Medulla oblongata (tissue), 1 donor: ENCODE data around the gene ALK.

Experiments used
- DNase-seq: peaks from one replicate; pipeline ENCODE4 v3.0.0-alpha.2; 2015; ENCODE audit errors: extremely low spot score

The ALK gene

DNA sequence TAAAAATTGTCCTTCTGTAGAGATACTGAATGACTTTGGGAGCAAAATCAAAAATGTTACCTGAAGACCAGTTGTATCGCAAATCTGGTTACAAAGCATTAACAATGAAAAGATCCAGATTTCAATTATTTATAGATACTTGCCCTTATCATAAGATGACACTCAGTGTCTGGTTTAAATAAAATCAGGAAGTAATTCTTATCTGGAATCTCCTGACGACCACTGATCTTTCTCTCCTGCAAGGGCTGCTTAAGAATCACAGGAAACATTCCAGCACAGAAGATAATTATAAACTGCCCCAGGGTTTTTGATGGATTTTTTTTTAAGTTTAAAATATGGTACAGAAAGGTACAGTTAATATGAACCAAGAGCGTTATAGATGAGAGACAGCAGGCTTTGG, 205.7 kb downstream of the ALK start:
- no peak for DNase-seq

DNA sequence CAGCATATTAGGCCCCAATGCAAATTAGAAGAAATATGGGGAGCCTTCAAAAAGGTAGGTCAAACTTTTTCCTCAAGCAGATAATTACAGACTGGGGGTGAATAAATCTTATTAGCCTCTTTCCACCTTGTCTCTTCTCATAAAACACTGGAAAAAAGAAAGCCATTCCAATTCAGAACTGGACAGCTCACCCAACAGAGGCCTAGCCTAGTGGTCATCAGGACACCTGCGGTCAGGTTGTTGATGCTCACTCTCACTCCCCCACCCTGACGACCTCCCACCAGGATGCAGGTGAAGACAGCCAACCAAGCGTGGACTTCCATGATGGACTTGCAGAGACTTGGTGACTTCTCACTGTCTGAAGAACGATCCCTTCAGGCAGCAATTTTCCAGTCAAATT, 207.1 kb downstream of the ALK start:
- no peak for DNase-seq

DNA sequence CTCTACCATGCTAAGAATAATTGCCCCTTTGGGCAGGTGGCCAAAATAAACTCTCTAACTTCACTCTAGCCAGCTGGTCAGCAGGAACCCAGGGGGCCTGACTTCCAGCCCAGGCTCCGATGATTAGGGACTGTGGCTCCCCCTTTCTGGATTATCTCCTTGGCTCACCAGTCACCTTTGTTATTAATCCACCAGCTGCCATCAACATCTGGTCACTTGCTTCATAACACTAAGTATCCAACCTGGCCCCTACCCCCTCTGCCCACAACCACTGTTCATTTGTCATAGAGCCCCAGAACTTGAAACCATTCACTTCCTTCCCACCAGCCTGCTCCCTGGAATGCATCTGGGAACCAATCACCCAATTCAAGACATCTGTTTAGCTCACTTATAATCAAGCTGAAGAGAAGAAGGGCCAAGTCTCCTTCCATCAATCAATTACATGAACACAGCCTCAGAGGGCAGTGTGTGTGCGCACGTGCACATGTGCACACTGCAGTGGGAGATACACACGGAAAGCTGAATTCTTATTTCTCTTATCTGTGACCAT, 215.1 kb downstream of the ALK start:
- DNase-seq = no peak

DNA sequence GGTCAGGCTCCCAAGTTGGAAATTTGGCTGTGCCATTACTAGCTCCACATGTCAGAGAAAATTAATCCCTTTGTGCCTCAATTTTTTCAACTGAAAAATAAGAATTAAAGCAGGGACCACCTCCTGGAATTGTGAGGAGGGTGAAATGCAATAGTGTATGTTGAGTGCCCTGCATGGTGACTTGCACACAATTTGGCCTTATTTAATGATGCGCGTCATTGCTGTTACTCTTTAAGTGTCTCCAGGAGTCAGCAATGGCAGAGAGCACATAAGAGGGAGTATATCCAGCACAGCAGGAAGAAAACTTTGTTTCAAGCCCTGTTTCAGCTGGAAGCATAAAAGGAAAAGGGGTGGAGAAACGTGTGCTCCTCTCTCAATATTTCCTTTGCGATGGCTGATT, 215.8 kb downstream of the ALK start:
- no peak for DNase-seq

DNA sequence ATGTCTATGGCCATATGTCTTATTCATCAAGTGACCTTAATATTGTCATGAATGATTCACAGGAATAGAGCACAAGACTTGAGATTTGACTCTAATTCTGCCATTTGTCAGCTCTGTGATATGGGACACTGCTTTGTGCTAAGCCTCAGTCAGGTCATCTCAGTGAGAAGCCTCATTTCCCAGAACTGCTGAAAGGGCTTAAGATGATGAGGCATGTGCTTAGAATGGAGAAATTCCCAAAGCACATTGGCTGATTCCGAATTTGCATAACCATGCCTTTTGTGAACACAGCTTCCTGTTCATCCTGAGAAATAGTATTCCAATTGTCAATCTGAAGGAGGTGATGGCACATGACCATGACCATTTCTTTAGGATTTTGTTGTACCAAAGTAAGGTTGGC, 218.1 kb downstream of the ALK start:
- DNase-seq = no peak

DNA sequence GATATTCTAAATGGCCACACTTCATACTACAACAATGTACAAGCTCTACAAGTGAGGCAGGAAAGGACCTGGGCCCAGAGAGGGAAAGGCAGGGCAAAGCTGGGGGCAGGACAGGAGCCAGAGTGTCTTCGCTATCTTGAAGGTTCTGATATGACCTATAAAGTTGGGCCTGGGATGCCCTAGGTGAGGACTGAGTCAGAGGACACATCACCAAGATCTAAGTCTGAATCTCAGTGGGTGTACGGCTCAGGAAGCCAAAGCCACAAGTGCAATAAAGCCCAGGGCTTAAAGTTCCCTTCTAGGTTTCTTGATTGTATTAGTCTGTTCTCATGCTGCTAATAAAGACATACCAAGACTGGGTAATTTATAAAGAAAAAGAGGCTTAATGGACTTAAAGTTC, 219.1 kb downstream of the ALK start:
- no peak for DNase-seq

DNA sequence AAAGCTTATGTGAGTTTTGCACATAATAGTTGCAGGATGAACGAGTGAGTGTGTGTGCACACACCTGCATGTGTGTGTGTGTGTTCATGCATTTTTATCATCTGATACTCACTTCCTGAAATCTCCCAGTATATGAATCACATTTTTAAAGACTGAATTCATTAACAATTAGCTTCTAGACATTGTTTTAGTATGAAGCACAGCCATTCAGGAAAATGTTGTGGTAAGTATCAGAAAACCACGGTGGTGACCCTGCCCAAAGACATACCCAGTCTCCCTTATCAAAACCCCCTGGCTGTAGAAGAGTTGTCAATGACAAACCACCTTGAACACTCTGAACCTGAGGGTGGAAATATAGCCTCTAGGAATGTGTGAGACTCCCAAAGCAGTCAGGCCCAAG, 220.8 kb downstream of the ALK start:
- no peak for DNase-seq

DNA sequence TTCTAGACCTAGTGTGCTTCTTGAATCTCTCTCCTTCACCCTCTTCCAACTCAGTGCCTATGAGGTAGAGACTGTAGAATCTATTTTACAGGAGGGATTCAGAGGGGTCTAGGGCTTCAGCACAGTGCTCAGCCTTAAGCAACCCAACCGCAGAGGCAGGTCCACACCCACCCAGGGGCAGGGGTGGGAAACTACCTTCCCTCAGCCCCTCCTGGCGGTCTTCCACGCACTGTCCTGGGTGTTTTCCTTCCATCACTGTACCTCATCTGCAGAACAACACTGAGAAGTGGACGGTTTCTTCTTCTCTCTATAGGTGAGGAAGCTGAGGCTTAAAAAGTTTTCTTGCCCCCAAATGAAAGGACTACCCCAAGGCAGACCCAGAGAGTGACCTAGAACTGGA, 222.3 kb downstream of the ALK start:
- no peak for DNase-seq

DNA sequence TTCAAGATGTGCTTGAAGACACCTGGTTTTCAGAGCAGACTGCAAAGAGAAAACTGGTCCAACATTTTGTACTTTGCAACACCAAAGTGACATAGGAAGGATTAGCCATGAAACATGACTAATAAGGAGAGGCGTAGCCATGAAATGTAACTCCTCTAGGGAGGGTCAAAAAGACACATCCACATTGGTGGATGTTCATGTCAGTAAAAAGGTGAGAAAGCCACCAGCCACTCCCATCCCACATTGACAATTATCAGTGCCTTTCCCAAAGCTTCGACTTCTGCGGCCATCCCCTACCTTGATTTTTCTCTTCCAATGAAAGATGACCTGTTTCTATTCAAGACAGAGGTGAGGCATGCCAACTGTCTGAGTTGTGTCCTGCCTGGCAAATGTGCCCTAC, 223.2 kb downstream of the ALK start:
- DNase-seq = no peak

DNA sequence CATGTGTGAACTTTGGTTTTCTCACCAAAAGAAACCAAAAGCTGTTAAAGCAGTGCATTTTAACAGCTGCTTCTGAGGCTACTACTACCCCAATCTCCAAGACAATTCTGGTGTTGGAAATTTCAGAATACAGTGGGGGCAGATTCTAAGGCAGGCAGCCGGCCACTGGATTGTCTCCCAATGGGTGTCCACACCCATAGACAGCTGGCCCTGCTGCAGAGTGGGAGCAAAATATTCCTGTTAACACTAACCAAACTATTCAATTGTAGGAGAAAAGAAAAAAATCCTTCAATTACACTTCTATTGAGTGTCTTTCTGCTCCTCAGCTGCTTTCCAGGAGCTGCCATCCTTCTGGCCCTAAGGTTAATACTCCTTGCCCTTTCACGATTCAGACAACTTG, 223.7 kb downstream of the ALK start:
- no peak for DNase-seq

DNA sequence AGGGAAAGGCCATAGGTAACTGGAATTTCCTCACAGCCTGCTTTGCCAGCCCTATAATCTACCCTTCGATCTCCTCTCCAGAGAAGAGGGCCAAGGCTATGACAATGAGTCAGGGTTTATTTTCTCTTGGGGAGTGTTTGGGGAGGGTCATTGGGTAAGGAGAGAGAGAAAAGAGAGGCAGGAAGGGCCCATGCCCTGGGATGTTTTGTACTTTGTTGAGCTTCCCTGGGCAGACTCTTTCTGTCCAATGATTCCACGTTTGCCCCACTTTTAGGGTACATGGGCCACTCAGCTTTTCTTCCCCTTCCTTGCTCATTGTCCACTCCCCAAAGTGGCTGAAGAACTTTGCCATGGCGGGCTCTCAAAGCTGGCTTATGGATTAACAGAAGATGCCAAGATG, 224.2 kb downstream of the ALK start:
- no peak for DNase-seq

DNA sequence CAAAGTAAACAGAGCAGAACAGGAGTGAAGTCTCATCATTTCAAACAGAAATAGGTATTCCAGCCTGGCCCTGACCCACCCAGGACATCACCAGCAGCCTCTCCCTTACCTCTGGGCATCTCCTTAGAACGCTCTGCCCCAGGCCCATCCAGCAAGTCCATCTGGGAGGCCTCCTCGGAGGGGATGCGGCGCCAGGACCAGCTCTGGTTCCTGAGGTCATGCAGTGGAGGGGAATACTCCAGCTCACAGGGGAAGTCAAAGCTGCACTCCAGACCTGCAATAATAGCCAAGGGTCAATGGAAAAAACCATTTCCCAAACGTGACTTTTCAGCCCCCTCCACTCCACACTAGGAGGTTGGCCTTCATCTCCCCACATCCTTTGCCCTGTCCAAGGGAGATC, 226.6 kb downstream of the ALK start:
- DNase-seq = no peak

DNA sequence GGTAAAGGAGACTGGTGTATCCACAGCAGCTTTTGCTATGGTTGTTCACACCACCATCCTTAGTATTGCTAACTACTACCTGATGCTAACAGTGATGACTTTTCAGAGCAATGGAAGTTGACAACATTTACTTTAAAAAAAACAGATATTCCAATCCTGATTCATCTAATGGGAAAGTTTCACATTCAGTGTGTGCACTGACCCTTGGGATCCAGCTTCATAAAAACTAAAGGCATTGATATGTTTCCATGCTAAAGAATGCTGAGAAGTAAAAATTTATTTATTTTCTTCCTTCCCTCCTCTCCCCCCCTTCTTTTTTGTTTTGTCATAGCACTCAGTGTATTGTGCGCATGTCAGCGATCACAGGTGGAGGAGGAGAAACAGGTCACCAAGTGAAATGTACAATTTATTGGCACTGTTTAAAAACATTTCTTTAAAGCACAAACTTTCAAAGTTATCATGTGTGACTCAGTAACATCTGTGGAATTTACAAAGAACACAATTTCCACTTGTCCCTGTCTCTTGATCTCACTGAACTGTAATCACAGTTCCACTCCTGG, 229.9 kb downstream of the ALK start:
- DNase-seq = no peak

DNA sequence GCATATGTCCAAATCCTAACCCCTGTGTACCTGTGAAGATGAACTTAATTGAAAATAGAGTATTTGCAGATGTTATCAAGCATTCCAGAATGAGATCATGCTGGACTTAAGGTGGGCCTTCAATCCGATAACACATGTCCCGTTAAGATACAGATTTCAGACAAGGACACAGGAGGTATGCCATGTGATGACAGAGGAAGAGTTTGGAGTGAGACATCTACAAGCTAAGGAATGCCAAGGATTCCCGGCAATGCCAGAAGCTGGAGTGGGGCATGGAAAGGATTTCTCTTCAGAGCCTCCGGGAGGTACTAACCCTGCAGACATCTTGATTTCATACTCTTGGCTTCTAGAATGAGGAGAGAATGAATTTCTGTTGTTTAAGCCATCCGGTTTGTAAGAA, 231.7 kb downstream of the ALK start:
- no peak for DNase-seq

DNA sequence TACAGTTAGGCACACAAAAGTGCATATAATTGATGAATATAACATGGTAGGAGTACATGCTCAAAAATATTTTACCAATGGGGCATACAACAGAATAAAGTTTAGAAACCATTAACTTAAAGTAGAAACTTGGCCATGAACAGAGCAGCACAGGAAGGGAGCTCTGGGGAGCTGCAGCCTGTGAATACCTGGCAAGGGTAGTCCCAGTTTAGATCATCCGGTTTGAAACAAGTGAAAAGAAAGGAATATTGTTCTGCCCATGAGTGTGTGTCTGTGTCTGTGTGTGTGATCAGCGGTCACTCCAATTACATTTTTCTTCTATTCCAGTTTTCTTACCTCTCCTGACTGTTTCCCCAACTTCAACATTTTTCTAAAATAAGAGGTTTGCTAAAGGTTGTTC, 233.0 kb downstream of the ALK start:
- no peak for DNase-seq

DNA sequence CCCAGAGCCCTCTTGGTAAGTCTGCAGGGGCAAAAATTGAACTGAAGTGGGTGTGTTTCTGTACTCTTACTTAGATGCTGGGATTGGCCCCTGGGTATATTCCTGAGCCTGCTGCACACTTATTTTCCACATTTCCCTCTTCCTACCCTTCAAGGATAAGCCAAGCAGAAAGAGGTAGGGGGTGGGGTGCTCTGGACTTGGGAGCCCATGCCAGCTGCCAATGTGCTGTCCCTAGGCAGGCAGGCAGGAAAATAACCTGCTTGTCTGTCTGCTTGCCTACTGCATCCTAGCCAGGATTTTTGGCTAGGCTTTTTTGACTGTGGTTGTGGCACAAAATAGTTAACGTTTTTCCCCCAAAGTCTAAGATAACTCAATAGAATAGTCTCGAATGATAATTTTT, 234.3 kb downstream of the ALK start:
- no peak for DNase-seq

DNA sequence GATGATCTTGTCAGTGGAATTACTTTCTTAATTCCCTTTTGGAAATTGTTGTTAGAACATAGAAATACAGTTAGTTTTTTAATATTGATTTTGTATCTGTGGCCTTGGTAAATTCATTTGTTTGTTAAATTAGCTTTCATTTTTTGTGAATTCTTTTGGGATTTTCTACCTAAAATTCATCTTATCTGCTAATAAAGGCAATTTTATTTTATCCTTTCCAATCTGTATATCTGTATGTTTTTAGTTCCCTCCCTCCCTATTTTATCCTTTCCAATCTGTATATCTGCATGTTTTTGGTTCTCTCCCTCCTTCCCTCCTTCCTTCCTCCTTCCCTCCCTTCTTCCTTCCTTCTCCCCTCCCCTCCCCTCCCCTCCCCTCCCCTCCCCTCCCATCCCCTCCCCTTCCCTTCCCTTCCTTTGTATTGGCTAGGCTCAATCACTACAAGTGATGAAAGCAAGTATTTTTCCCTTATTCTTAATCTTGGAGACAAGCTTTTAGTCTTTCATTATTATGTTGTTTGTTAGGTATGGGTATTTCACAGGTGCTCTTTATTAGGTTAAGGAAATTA, 244.4 kb downstream of the ALK start:
- DNase-seq = no peak

DNA sequence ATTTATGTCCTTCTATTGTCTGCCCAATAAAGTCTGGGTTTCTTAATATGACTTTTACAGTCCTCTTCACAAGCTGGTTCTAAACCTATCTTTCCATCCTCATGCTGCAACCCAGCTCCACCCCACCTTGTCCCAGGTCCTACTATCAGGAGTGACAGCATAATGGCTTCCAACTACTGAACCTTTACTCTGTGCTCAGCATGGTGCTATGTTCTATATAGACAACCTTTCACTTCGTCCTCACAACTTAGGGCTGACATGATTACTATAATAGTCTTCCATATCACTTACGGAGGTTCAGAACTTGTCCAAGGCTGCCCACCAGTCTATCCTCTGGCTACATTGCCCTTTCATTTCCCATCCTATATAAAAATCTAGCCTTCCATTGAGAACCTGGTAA, 256.8 kb downstream of the ALK start:
- no peak for DNase-seq

DNA sequence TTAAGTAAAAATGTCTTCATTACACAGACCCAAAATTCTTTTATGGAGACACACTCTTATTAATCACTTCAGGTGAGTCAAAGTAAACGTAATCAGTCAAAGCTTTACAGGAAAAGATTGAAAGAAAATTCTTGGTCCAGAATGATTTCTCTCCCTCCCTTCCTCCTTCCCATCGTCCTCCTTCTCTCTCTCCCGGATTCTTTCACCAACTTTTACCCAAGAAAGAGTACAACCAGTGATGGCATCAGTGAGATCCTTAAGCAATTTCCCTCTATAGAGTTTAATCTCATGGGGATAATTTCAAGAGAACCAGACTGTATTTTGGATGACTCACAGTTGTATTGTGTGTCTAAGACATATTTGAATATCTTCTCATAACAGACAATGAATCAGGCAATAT, 258.1 kb downstream of the ALK start:
- DNase-seq = no peak

DNA sequence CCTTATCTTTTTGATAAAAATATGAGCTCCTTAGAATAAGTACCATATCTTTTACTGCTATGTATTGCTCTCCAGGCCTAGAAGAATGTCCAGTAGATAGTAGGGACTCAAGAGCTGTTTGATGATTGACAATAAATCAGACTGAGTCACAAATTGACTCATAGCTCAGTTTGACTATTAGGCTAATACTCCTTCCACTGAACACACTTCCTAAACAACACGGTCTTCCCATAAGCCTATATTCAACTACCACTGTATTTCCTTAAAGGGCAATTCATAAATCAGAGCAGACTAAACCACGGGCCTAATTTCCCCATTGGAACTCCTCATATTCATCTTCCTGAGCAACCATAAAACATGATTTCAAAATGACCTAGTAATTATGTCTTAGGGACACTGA, 258.5 kb downstream of the ALK start:
- no peak for DNase-seq

DNA sequence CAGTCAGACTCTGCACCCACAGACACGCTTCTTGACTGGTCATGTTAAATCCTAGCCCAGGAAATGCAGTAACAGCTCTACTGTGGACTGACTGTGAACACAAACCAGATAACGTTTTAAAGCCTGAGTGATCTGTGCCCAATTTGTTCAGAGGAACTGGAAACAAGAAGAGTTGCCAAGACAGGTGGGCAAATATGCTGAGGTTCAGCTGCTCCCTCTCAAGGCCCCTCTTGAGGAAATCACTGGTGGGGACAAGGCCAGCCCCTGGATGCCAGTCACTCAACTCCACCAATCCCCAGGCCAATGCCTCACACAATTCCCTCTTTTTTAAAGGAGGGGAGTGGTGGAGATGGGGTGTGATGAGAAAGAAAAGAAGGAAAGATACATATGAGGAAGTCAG, 261.2 kb downstream of the ALK start:
- DNase-seq = no peak

DNA sequence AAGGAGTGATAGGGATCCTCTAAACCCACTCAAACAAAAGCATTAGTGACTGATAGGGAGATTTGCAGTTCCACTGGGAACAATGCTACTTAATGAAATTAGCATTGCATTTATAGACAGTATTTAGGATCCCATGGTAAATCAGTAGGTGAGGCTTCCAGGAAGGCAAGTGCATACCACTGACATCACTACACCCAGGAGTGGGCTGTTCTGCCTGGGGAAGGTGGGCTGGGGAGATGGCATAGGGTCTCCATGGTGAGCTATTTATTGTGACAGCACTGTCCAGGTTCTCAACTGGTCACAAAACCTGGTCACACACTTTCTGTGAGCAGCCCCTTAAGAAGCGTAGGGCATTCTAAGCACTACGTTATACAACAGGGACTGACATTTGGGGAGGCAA, 262.2 kb downstream of the ALK start:
- no peak for DNase-seq

DNA sequence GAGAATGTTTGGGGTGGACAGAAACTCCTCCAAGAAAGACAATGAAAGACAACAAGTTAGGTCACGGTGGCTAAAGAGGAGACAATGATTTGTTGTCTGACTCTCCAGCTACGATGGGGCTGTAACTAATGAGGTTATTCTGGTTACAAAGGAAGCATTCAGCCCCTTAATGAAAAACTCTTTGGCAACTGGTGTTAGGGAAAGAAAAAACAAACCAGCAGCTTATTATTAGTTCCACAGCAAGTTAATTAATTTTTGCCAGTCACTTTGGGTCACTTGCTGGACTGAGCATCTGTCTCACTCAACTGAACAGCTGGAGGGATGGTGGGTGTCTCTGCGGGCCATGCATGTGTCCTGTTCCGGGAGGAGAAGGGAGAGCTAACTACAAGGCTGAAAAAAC, 263.7 kb downstream of the ALK start:
- peak; percentile 75 for DNase-seq

DNA sequence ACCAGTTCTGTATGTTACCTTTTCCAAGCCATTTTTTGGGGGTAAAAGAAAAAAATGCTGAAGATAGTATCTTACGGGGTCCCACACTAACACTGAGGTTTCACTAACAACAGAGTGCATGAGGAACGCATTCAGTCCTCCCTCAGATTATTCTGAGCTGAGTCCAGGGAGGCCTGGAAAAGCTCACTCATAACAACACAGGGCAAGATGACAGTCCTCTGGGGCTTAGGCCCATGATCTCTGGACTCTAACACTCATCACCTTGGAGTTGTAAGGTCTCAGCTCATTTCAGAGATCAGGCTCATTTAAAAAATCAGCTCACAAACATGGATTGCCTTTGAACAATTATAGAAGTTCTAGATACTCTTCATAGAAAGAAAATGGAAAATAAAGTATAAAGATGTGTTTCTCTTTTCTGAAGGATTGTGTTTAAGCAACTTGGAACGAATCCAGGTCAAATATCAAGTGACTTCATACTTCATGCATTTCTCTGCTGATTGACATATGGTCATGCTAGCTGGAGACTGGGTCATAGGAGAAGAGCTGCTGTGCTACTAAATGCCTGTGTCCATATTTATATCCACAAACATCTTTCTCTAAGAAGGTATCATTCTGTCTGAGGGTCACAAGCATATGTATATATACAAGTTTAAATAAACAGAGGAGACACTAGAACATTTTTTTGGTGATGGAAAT, 265.8 kb downstream of the ALK start:
- no peak for DNase-seq
